22Rv1 (cell line): ENCODE data around the gene GATAD2A.

Source experiments
- CTCF ChIP-seq: fragments of 450-650 bp; IDR thresholded peaks from 2 replicates; pipeline ENCODE4 v1.5.1; 2017; ENCODE audit warnings: mild to moderate bottlenecking
- ZFX ChIP-seq: fragments of 450-650 bp; IDR thresholded peaks from 2 replicates; pipeline ENCODE4 v1.6.1; 2017; ENCODE audit warnings: antibody characterized with exemption, borderline replicate concordance

- TF ChIP-seq CTCF (no peak), ZFX (no peak)
These were observed 75.2 kb downstream of the GATAD2A start for GRCh38 chr19:19480688-19481087.
